CD14-positive monocyte (primary cell): ENCODE data around the gene SF3A2. TPM values are rescaled to one million over a fixed set of nuclear protein-coding genes. Genes with fewer than 3 reads are reported as not detected.

Source experiments
- DNase-seq, 3 donors: peaks; one replicate each; pipeline ENCODE4 v3.0.0-alpha.2; 2011 to 2022
- H2AFZ ChIP-seq: 2 replicates; pipeline ENCODE4 v1.6.0; 2012; ENCODE audit warnings: mild to moderate bottlenecking, low read depth, low read length, inconsistent platforms; ENCODE audit not compliant: insufficient read depth, poor library complexity, severe bottlenecking
- H3K27ac ChIP-seq, 2 donors: 1 replicate in 1 of 2; 2 replicates in 1 of 2; pipeline ENCODE4 v1.5.1; 2012 to 2013; ENCODE audit warnings: low read length in 2 of 2, control low read depth in 1 of 2, inconsistent platforms in 1 of 2, low read depth in 1 of 2, mild to moderate bottlenecking in 1 of 2
- H3K27me3 ChIP-seq, 2 donors: one replicate each; pipeline versions ENCODE4 v1.6.0 to v1.6.1; 2011 to 2013; ENCODE audit warnings: low read length in 2 of 2; ENCODE audit not compliant: control insufficient read depth in 2 of 2, insufficient read depth in 2 of 2
- H3K36me3 ChIP-seq, 2 donors: replicated peaks in 1 of 2; 1 replicate in 1 of 2; 2 replicates in 1 of 2; pipeline versions ENCODE4 v1.5.1 to v1.6.1; 2012 to 2013; ENCODE audit warnings: low read length in 2 of 2, control low read depth in 1 of 2, inconsistent platforms in 1 of 2, mild to moderate bottlenecking in 1 of 2; ENCODE audit not compliant: insufficient read depth in 2 of 2, control insufficient read depth in 1 of 2
- H3K4me1 ChIP-seq, 2 donors: 1 replicate in 1 of 2; 2 replicates in 1 of 2; pipeline versions ENCODE4 v1.5.1 to v1.6.1; 2012 to 2013; ENCODE audit warnings: low read length in 2 of 2, control low read depth in 1 of 2, inconsistent platforms in 1 of 2, mild to moderate bottlenecking in 1 of 2, moderate library complexity in 1 of 2; ENCODE audit not compliant: insufficient read depth in 2 of 2, control insufficient read depth in 1 of 2
- H3K4me2 ChIP-seq: replicated peaks from 2 replicates; pipeline ENCODE3; 2012; ENCODE audit warnings: low read length, moderate library complexity, mild to moderate bottlenecking; ENCODE audit not compliant: poor library complexity, severe bottlenecking; ENCODE audit errors: extremely low read depth
- H3K4me3 ChIP-seq, 3 experiments: fragments of 200-600 bp in 1 of 3; sonication (generic) in 1 of 3; replicated peaks in 1 of 3; 1 replicate in 2 of 3; 2 replicates in 1 of 3; pipeline ENCODE4 v1.5.1; 2011 to 2013; ENCODE audit warnings: low read length in 3 of 3, mild to moderate bottlenecking in 3 of 3, control low read depth in 2 of 3, low read depth in 2 of 3, inconsistent platforms in 1 of 3, moderate library complexity in 1 of 3
- H3K79me2 ChIP-seq: 2 replicates; pipeline ENCODE4 v1.6.0; 2012; ENCODE audit warnings: mild to moderate bottlenecking, control low read depth, inconsistent platforms, low read length, moderate library complexity; ENCODE audit not compliant: insufficient read depth
- H3K9ac ChIP-seq: 2 replicates; pipeline ENCODE4 v1.6.0; 2017; ENCODE audit warnings: low read length, mild to moderate bottlenecking; ENCODE audit not compliant: insufficient read depth, poor library complexity, severe bottlenecking
- H3K9me3 ChIP-seq, 2 donors: replicated peaks in 1 of 2; 1 replicate in 1 of 2; 2 replicates in 1 of 2; pipeline versions ENCODE4 v1.5.1 to v1.6.1; 2012 to 2013; ENCODE audit warnings: low read length in 2 of 2, control low read depth in 1 of 2; ENCODE audit not compliant: control insufficient read depth in 1 of 2, insufficient read depth in 1 of 2
- H4K20me1 ChIP-seq: 2 replicates; pipeline ENCODE4 v1.6.0; 2012; ENCODE audit warnings: mild to moderate bottlenecking, low read length, control low read depth, moderate library complexity; ENCODE audit not compliant: insufficient read depth
- H3K27ac Mint-ChIP-seq, 7 donors: one replicate each; pipeline ENCODE4 v1.8.0; 2020; ENCODE audit warnings: mild to moderate bottlenecking in 7 of 7, mixed read lengths in 7 of 7, moderate library complexity in 6 of 7, inconsistent platforms in 2 of 7
- H3K27me3 Mint-ChIP-seq, 3 donors: one replicate each; pipeline ENCODE4 v1.8.0; 2021 to 2022; ENCODE audit warnings: low read depth in 3 of 3, mild to moderate bottlenecking in 3 of 3, mixed read lengths in 3 of 3, moderate library complexity in 3 of 3, inconsistent platforms in 1 of 3
- H3K36me3 Mint-ChIP-seq, 2 donors: one replicate each; pipeline ENCODE4 v1.8.0; 2020; ENCODE audit warnings: mixed read lengths in 2 of 2, inconsistent platforms in 1 of 2, mild to moderate bottlenecking in 1 of 2
- H3K4me1 Mint-ChIP-seq: one replicate; pipeline ENCODE4 v1.8.0; 2020; ENCODE audit warnings: mild to moderate bottlenecking, mixed read lengths
- H3K4me3 Mint-ChIP-seq, 2 donors: one replicate each; pipeline ENCODE4 v1.8.0; 2020; ENCODE audit warnings: mild to moderate bottlenecking in 2 of 2, mixed read lengths in 2 of 2, moderate library complexity in 1 of 2
- H3K9me3 Mint-ChIP-seq, 7 donors: one replicate each; pipeline ENCODE4 v1.8.0; 2020 to 2022; ENCODE audit warnings: mixed read lengths in 7 of 7, mild to moderate bottlenecking in 6 of 7, moderate library complexity in 6 of 7, inconsistent platforms in 2 of 7
- CTCF ChIP-seq: fragments of 200-600 bp; IDR thresholded peaks from one replicate; pipeline ENCODE4 v1.8.0; 2022; ENCODE audit warnings: antibody characterized with exemption, mild to moderate bottlenecking
- WGBS: methylation state at CpG from one replicate; pipeline ENCODE4 v1.1.5; 2013; ENCODE audit warnings: missing lambda C conversion rate; ENCODE audit not compliant: insufficient coverage; 5-methylcytosine and 5-hydroxymethylcytosine counted together
- intact Hi-C, 2 donors: fragments of 100-400 bp; cut with micrococcal nuclease; formaldehyde crosslinking; loops; one replicate each; pipeline versions ENCODE4 v1.15.0 to v1.15.1; 2023
- polyA plus RNA-seq, 3 donors: library from polyadenylated mRNA; depleted of rRNA in 1 of 3; unstranded in 2 of 3; stranded (reverse) in 1 of 3; fragments of 300-500 nt in 2 of 3; fragments of >200 nt in 1 of 3; fragmentation: Illumina TruSeq in 2 of 3; gene quantifications; 1 replicate in 2 of 3; 2 replicates in 1 of 3; pipeline ENCODE4 v1.2.3, GENCODE V29; 2012 to 2021

SF3A2 gene
- polyA plus RNA-seq, 3 donors, result 8.0 to 70.8 (median 11.6) TPM

DNA sequence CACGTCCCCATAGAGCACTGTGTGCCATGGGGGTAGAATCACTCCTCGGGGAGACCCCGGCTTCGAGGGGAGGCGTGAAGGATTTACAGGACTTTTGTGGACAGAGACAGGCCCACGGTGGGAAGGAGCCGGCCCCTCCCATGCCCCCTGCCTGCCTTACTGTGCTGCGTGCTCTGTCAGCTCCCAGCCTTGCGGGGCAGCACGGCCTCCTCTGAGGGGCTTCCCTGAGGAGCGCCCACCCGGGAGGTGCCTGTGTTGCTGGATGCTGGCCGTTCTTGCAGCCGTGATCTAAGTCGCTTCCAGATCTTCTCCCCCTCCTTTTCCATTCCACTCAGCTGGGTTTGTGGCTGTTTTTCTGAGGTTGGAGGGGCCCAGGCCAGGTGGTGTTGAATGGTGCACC, 29.6 kb upstream of the SF3A2 start:
- no peak overlapping the region for H3K4me3 Mint-ChIP-seq
- no peak for TF ChIP-seq CTCF
- Histone ChIP-seq H3K36me3 (peaks cover 69 to 88% of the 10 kb centered on the region in 2 donors), H3K79me2 (no peaks in the 10 kb centered on the region), H3K27ac (no peak overlapping the region), H3K4me1 (no peaks in the 10 kb centered on the region), H2AFZ (no peak overlapping the region), H3K9ac (no peak overlapping the region), H3K4me2 (no peak overlapping the region), H4K20me1 (peaks cover 22% of the 10 kb centered on the region), H3K4me3 (no peak overlapping the region), H3K9me3 (no peaks in the 10 kb centered on the region), H3K27me3 (no peaks in the 10 kb centered on the region)
- H3K36me3 Mint-ChIP-seq, result peaks cover 51 to 92% of the 10 kb centered on the region in 2 donors
- no peaks in the 10 kb centered on the region for H3K4me1 Mint-ChIP-seq
- no peaks in the 10 kb centered on the region for H3K9me3 Mint-ChIP-seq
- 99% methylated on average over 11 of the region's 15 CpGs for WGBS
- no peak for DNase-seq
- peaks cover 0 to 2% (median 0%) of the 10 kb centered on the region in 3 donors for H3K27me3 Mint-ChIP-seq
- H3K27ac Mint-ChIP-seq, result peak overlapping the region in 1 of 7 donors; percentile 33
- intact Hi-C loops, result no loop called here

DNA sequence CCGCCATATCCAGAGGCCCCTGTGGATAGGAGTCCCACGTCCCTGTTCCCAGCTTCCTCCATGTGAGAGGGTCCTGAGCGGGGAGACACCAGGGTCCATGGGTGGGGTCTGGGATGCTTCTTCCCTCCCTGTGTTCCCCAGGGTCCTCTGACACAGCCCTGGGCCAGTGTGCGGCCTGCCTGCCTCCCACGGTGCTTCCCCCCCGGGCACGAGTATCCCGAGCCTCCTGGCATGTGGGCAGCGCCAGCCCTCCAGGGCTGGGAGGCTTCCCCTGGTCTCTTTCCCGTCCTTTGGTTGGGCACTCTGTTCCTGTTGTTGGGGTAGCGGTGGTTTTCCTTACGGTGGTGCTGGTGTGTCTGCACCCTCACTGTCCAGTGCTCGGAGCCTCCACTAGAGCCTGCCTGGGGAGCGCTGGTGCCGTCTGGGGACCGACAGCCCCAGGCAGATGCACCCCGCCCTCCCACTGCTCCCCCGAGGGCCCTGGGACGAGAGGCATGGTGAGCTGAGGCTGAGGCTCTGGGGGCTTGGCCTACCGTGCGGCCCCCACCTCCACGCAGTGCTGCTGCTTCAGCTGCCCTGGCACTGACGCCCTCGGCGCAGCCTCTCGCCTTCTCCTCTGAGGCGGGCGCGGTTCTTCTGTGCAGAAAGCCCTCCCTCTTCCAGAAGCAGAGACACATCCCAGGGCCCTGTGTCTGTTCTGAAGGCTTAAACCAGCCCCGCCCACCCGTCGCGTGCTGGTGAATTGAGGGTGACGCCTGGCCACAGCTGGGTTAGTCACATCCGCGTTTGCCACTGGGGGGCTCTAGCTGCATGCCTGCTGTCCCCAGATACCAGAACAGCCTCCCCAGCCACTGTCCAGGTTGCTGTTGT, 28.4 kb upstream of the SF3A2 start:
- Mint-ChIP-seq H3K27me3 (peaks cover 0 to 2% (median 0%) of the 10 kb centered on the region in 3 donors), H3K4me3 (no peak overlapping the region), H3K4me1 (no peaks in the 10 kb centered on the region), H3K9me3 (no peaks in the 10 kb centered on the region), H3K27ac (peak overlapping the region in 1 of 7 donors; percentile 63), H3K36me3 (peaks cover 50 to 92% of the 10 kb centered on the region in 2 donors)
- 95% methylated on average over 27 of the region's 36 CpGs for WGBS
- H3K27me3 ChIP-seq, result no peaks in the 10 kb centered on the region
- no peak overlapping the region for H3K27ac ChIP-seq
- H3K79me2 ChIP-seq, result no peaks in the 10 kb centered on the region
- no peak overlapping the region for H3K4me2 ChIP-seq
- no peak overlapping the region for H2AFZ ChIP-seq
- H3K4me1 ChIP-seq, result no peaks in the 10 kb centered on the region
- peaks cover 14% of the 10 kb centered on the region for H4K20me1 ChIP-seq
- H3K9me3 ChIP-seq, result no peaks in the 10 kb centered on the region
- TF ChIP-seq CTCF, result no peak
- no peak for DNase-seq
- intact Hi-C loops, result no loop called here
- no peak overlapping the region for H3K4me3 ChIP-seq
- no peak overlapping the region for H3K9ac ChIP-seq
- H3K36me3 ChIP-seq, result peaks cover 73 to 88% of the 10 kb centered on the region in 2 donors
